ENCODE measurements around the gene FRMD1. TPM values are rescaled to one million over a fixed set of nuclear protein-coding genes. Genes with fewer than 3 reads are reported as not detected.

The FRMD1 gene
- total and polyA plus RNA-seq, 2 of the 8 experiments (the other 6 are each of a cell fraction or from before 2014, with no cell fraction given), result 0.36 TPM; not detected in 1

- H2BK120ac ChIP-seq (replicated peaks; ENCODE audit: low read depth, low read length), result no peak overlapping the region
- no peak overlapping the region for H3K4me3 ChIP-seq (ENCODE audit: extremely low read depth in 1 of 4, insufficient read depth in 2 of 4, low read depth in 3 of 4, low read length in 4 of 4)
- H4K5ac ChIP-seq (ENCODE audit: insufficient read length, low read depth, low read length), result no peak overlapping the region
- no peaks in the 10 kb centered on the region for H3K36me3 ChIP-seq (ENCODE audit: control insufficient read depth in 2 of 4, insufficient read depth in 4 of 4, low read length in 3 of 4)
- H3K27me3 ChIP-seq (replicated peaks in 1 of 4; ENCODE audit: control insufficient read depth in 3 of 4, extremely low read depth in 1 of 4, insufficient read depth in 3 of 4, low read length in 3 of 4), result no peaks in the 10 kb centered on the region
- H3K4me2 ChIP-seq (ENCODE audit: insufficient read depth in 1 of 2, low read depth in 2 of 2, low read length in 2 of 2), result no peak overlapping the region
- ChIA-PET CTCF (ENCODE audit: partially characterized antibody) (interaction anchor here (1.1 to 1.3 kb wide), 2 partner anchors 14 to 120 kb away, joined by 3 to 4 read pairs; no protein-coding TSS in a partner anchor), POLR2A (ENCODE audit: partially characterized antibody) (no interaction called here)
- 90% methylated on average over 15 of the region's 15 CpGs; no CpG with 5 or more reads in 1 of the 2 experiments for WGBS, 2 experiments (ENCODE audit: extremely low coverage in 1 of 2, insufficient coverage in 1 of 2, insufficient read length in 1 of 2, insufficient replicate concordance in 2 of 2, low coverage in 1 of 2, low lambda C conversion rate in 2 of 2, missing lambda C conversion rate in 1 of 2)
- peaks cover 0 to 7% (median 2%) of the 10 kb centered on the region in 4 experiments; a peak in 3 of 7 replicates for H3K4me1 ChIP-seq (replicated peaks in 1 of 4; ENCODE audit: control insufficient read depth in 3 of 4, insufficient read depth in 4 of 4, low read length in 3 of 4)
- H4K20me1 ChIP-seq (replicated peaks in 1 of 2; ENCODE audit: control insufficient read depth in 1 of 2, insufficient read depth in 2 of 2, low read length in 2 of 2), result no peaks in the 10 kb centered on the region
- H3K9me3 ChIP-seq (ENCODE audit: insufficient read depth in 2 of 2, low read depth in 1 of 2, low read length in 1 of 2), result no peaks in the 10 kb centered on the region
- no peak overlapping the region for H3K9ac ChIP-seq (replicated peaks in 1 of 4; ENCODE audit: extremely low read depth in 1 of 4, low read depth in 3 of 4, low read length in 3 of 4)
- FAIRE-seq, result no peak
- H2BK20ac ChIP-seq (ENCODE audit: low read length), result no peak overlapping the region
- no peak overlapping the region for H4K8ac ChIP-seq (ENCODE audit: extremely low read depth, insufficient read depth, low read length)
- no peak overlapping the region for H3K23ac ChIP-seq (ENCODE audit: insufficient read length)
- H2BK15ac ChIP-seq (ENCODE audit: low read length), result no peak overlapping the region
- no peaks in the 10 kb centered on the region for H3K79me2 ChIP-seq (ENCODE audit: control insufficient read depth in 1 of 2, insufficient read depth in 2 of 2, low read length in 2 of 2)
- H3K79me1 ChIP-seq (ENCODE audit: low read depth, low read length), result no peaks in the 10 kb centered on the region
- no peak for TF ChIP-seq KDM4A (IDR thresholded peaks at IDR 0.05; ENCODE audit: low read depth, low read length, severe bottlenecking)
- TF ChIP-seq NRF1 (IDR thresholded peaks at IDR 0.05; ENCODE audit: low read depth, low read length), result no peak
- TF ChIP-seq RBBP5 (IDR thresholded peaks at IDR 0.05; ENCODE audit: borderline replicate concordance, low read depth, low read length), result no peak
- H2AFZ ChIP-seq (ENCODE audit: low read length), result no peak overlapping the region
- no peak overlapping the region; the same call in 1 of the 2 replicates for H3K18ac ChIP-seq (ENCODE audit: extremely low read depth, low read length)
- no peak overlapping the region for H3K27ac ChIP-seq (ENCODE audit: low read depth, low read length)
- no peak overlapping the region for H3K14ac ChIP-seq (ENCODE audit: insufficient read length)
- 0 out of 2 replicates have a peak overlapping the region, but pooled peaks have one; percentile 53 for H2AK5ac ChIP-seq (ENCODE audit: low read depth, low read length)
- H3K56ac ChIP-seq (replicated peaks; ENCODE audit: insufficient read length, low read depth, low read length), result no peak overlapping the region
- no peak overlapping the region for H4K91ac ChIP-seq (replicated peaks; ENCODE audit: insufficient read length, low read length)
- peak overlapping the region; percentile 50; the same call in 1 of the 2 replicates for H2BK12ac ChIP-seq (ENCODE audit: low read depth, low read length)
- peak in 1 of 2 experiments; percentile 26 for DNase-seq (ENCODE audit: low read depth in 1 of 2, low spot score in 2 of 2)
- no peak overlapping the region for H2BK5ac ChIP-seq (ENCODE audit: low read depth, low read length)
- H3K4ac ChIP-seq (replicated peaks; ENCODE audit: insufficient read length, low read depth, low read length), result peak overlapping the region; percentile 14
- H3K23me2 ChIP-seq (ENCODE audit: low read depth, low read length), result peaks cover 2% of the 10 kb centered on the region
Measured at GRCh38 chr6:168018664-168019063, 60.3 kb downstream of the FRMD1 start.
